HG03045 (cell line): Measurements from ENCODE around the gene ERVW-1.
"Not testable (repeated sequence)": the region's sequence is repeated elsewhere in the genome, so short reads cannot be mapped to it uniquely, and the experiment has no call there.

Experiments
- ATAC-seq: cut with Tn5 transposase; IDR thresholded peaks from one replicate; pipeline ENCODE4 v1.9.1; 2021; ENCODE audit warnings: mild to moderate bottlenecking, moderate library complexity; ENCODE audit not compliant: unreplicated experiment

The ERVW-1 gene, protein sequence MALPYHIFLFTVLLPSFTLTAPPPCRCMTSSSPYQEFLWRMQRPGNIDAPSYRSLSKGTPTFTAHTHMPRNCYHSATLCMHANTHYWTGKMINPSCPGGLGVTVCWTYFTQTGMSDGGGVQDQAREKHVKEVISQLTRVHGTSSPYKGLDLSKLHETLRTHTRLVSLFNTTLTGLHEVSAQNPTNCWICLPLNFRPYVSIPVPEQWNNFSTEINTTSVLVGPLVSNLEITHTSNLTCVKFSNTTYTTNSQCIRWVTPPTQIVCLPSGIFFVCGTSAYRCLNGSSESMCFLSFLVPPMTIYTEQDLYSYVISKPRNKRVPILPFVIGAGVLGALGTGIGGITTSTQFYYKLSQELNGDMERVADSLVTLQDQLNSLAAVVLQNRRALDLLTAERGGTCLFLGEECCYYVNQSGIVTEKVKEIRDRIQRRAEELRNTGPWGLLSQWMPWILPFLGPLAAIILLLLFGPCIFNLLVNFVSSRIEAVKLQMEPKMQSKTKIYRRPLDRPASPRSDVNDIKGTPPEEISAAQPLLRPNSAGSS

DNA sequence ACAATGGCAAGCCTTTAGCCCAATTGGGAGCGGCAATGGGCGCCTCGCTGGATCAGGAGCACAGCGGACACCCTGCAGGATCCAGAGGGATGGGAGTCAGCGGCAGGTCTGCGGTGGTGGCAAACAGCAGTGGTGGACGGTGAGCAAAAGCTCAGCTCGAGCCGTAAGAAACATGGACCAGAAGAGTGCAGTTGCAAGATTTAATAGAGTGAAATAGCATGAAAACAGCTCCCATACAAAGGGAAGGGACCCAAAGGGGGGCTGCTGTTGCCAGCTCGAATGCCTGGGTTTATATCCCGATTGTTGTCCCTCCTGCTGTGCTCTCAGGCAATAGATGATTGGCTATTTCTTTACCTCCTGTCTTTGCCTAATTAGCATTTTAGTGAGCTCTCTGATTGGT is at the start of gene ERVW-1:
Gene ERVW-1, minus strand, starts transcription at position 266 of the 400 bp plus-strand sequence. CDS start 7,565 bp downstream, outside the sequence.
- not testable (repeated sequence) for ATAC-seq

DNA sequence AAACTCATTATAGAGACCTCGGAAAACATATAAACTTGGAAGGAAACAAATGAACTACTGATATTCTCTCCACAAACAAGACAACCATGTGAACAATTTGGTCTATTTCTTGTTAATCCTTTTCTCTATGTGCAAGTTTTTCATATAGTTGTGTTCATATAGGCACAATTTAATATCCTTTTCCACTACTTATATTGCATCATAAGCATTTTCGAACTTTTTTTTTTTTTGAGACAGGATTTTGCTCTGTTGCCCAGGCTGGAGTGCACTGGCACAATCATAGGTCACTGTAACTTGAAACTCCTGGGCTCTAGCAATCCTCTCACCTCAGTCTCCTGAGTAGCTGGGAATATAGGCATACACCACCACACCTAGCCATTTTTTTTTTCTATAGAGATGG is 45.4 kb upstream of the ERVW-1 start:
- ATAC-seq: no peak

DNA sequence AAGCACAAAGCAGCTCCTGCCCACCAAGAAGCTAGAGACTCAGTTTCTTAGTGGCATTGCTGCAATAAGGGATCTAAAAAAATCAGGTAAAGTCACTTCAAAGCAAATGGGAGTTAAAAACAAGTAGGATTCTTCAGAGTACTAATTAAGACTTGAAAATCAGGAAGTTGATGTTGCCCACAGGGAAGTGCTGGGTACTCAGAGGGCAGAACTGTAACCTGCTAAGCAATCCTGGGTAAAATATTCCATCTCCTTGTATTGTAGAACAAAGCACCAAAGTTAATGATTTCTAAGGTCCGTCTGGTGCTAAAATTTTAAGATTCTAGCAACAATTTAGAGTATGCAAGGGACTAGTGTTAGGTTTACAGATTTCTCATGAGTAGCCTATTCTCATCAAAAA is 42.3 kb upstream of the ERVW-1 start:
- ATAC-seq: no peak

DNA sequence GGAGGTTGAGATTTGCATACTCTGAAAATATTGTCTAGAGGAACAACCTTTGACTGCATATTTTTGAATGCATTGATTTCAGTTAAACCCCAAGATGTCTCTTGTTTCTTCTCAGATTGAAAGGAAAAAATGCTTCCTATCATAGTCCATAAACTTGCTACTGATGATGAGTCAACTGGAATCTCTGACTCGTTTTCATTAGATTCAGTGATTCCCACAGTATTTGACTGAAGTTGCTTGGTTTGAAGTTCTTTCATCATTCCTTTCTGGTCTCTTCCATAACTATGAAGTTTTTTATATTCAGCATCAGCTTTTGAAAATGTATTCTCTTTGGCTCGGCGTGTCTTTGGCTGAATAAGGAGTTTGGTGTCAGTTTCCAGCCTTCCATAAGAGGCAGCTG is 39.9 kb upstream of the ERVW-1 start:
- no peak for ATAC-seq

DNA sequence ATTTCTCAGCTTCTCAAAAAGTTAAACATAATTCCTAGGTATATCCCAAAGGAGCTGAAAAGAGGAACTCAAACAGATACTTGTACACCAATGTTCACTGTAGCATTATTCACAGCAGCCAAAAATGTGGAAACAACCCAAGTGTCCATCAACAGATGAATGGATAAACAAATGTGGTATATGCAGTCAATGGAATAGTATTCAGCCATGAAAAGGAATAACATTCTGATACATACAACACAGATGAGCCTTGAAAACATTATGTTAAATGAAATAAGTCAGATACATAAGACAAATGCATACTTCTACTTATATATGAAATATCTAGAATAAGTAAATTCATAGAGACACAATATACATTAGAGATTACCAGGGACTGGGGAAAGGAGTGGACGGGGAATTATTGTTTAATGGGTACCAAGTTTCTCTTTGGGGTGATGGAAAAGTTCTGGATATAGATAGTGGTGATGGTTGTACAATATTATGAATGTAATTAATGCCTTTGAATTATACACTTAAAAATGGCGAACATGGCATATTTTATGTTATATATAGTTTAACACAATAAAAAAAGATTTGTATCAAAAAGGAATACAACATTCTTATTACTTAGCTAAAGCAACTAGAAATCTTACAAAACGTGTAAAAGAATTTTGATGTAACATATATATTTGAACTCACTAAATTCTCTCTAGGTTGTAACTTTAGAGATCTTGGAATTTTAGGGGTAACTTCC is 35.6 kb upstream of the ERVW-1 start:
- no peak for ATAC-seq

DNA sequence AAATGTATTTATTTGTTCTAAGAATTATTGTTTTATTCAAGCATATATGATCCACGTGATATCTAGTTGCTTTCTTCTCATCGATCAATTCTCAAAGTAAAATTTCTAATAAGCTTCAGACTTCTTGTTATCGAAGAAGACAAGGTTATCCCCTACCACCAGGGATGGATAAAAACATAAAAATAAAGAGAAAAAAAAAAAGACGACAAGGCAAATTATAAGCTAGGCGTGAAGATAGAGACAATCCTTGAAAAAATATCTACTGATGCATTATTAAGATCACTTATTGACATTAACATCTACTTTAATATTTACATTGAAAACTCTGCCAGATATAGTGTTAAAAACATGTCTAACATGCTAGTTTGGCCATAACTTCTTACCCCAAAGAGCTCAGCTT is 31.2 kb upstream of the ERVW-1 start:
- ATAC-seq: no peak

DNA sequence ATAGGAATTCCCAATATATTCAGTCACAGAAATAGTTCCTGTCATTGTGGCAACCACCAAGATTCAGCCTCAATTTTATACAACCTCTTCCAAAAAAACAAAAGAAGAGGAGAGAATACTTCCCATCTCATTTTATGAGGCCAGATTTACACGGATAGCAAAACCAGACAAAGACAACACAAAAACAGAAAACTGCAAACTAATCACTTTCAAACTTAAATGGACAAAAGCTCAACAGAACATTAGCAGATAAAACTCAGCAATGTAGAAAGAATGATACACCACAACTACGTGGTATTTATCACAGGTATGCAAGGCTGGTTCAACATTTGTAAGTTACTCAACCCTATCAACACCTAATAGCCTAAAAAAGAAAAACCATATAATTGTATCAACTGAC is 28.6 kb upstream of the ERVW-1 start:
- no peak for ATAC-seq

DNA sequence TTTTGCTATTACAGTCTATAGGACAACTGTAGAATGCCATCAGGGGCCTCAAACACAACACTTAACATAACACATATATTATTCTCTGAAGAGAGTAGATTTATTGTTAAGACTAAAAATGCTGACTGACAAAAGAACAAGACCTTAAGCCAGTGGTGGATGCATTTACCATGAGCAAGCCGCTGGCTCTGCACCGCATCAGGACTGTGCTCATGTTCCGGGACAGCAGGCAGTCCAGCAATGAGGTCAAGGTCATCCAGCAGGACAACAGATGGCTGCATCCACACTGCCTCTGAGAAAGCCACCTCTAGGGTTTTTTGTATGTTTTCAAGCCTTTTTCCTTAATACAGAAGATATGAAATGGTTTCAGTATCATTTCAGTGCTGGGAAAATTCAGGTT is 26.8 kb upstream of the ERVW-1 start:
- no peak for ATAC-seq

DNA sequence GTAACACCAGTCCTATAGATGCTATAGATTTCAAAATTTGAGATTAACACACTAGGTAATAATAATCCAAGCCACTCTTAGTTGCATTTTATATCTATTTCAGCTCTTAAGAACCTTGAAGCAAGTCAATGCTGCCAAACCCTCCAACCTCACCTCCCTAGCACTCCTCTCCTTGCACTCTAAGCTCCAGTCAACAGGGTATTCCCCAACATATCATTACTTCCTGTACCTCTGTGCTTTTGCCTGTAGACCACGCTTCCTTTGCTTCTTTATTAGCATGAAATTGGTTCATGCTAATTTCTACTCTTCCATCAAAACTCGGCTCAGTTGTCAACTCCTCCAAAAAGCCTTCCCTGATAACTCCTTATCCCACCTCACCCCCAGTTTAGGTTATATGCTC is 26.0 kb upstream of the ERVW-1 start:
- ATAC-seq: no peak

DNA sequence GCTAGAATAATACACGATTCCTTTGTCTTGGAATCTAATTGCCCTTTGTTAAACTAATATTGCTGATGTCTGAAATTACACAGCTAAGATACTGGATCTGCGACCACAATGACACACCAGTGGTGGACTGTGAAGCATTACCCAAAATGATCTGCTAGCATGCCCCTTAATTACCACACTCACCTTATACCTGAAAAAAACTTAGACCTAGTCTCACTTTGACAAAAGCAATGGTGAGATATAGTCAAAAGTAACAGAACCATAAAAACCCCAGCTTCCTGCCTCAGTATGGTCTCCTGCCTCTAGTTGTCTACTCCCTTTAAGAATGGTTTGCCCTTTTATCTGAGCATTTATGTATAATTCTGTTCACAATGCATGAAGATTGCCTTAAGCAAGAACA is 20.8 kb upstream of the ERVW-1 start:
- no peak for ATAC-seq

DNA sequence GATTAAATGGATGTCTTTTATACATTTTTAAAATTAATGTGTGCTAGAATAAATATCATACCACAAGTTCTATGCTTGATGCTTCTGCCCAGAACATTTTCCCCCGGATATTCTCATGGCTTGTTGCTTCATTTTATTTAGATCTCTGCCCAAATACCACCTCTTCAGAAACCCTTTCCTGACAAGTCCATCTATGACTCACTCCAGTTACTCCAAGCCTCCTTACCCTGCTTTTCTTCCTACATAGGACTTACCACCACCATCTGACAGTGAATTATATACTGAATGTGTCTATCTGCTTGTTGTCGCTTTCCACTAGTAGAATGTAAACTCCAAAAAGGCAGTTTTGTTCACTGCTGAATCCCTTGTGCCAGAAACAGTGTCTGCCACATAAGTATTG is 19.1 kb upstream of the ERVW-1 start:
- no peak for ATAC-seq

DNA sequence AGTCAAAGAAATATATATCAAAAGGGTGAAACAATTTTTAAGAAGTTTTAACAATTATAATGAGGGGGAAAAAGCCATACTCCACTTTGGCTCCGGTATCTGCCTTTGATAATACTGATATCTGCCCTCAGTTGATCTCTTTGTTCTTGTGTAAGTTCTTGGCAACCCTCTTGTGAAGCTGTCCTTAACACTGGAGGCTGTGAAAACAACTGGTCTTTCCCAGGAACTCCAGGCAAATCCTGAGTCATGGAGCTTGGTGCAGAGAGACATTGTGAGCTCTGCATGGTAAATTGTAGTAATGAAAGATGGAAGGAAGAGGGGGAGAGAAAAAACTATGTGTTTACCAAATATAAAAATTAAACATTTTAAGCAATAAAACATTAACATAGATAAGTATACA is 11.9 kb upstream of the ERVW-1 start:
- ATAC-seq: no peak

DNA sequence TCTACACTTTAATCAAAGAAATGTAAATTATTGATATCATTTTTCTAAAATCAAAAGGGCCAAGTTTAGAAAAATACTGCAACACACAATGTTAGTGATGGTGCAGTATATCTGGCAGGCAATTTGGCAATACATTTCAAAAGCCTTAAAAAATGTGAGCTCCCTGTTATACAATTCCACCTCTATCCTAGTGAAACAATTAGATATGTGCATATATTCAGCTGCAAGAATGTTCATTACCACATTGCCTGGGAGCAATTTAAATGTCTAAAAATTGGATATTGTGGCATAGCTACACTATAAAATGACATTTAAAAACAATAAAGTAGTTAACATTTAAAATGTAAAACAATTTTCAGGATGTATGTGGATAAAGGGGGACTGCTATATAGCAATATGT is 10.1 kb upstream of the ERVW-1 start:
- no peak for ATAC-seq

DNA sequence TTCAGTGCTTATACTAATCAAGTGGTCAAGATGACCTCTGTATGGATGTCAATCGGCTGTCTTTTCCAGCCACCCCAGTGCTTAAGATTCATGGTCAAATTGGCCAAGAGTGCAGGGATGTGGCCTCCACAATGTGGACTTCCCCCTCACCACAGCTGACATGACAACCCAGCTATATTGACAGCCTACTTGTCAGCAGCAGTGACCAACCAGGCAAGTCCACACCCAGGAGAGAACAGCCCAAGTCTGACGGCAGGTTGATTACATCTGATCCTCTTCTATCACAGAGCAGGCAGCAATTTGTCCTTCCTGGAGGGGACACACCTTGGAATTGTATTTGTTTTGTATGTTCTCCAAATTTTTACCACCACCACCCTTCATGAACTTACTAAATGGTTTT is 8.2 kb upstream of the ERVW-1 start:
- no peak for ATAC-seq

DNA sequence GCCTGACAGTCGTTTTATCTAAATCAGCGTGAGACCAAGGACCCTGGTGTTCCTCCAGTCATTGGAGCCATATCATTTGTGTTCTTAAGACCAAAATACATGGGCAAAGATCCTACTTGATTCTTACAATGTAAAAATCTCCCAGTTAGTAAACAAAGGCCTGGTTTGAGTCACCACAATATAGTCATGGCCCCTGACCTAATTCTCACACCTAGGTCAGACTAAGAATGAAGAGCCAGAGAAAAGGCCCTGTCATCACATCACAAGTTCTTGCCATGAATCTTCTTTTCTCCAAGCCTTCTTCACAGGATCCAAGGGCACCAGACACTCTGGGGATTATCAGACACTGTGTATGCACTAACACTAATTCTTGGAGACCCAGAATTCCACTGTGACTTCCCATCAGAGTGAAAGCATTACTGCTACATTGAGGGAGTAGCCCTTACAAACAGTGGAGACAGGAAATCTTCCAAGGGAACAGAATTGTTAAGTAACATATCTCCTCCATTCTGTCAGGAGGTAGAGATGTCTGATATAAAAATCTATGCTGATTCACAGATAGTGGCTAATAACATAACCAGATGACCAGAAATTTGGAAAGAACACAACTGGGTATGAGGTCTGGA is 7.6 kb upstream of the ERVW-1 start:
- no peak for ATAC-seq

DNA sequence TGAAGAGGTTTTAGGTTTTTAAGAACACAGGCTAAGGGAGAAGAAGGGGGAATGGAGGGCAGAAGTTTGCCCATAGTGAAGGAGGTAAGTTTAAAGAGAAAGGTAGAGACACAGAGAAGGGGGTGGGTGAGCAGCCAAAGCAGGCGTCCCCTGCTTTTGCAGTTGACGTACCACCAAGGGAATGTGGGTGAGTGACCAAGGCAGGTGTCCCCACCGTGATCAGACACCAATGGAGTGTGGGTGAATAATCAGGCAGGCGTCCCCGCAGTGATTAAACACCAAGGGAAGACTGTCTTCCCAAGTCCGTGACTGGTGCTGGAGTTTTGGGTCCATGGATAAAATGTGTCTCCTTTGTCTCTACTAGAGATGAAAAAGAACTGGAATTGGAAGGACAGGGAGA is 6.5 kb upstream of the ERVW-1 start:
- not testable (repeated sequence) for ATAC-seq

DNA sequence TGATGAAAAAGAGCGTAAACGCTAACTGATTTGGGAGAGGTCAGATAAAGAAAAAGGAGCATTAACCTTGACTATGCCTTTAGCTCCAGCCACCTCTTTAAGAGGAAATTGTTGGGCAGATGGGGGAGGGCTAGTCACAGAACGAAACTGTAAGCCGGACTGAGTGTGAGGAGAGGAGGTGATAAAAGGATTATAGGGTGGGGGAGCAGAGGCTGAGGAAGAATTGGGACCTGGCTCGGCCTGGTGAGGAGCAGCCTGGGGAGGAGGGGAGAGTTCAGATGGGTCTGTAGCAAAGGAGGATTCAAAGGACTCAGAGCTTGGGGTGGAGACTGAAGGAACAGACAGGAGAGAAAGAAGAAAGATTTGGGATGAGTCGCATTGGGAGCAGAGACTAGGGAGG is 5.9 kb upstream of the ERVW-1 start:
- ATAC-seq: not testable (repeated sequence)

DNA sequence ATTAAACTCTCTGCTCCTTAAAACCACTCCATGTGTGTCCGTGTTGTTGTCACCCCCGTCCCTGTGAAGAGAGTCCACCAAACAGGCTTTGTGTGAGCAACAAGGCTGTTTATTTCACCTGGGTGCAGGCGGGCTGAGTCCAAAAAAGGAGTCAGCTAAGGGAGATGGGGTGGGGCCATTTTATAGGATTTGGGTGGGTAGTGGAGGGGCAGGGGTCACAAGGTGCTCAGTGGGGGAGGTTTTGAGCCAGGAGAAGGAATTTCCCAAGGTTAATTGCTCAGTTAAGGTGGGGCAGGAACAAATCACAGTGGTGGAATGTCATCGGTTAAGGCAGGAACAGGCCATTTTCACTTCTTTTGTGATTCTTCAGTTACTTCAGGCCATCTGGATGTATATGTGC is 1.4 kb upstream of the ERVW-1 start:
- ATAC-seq: not testable (repeated sequence)

DNA sequence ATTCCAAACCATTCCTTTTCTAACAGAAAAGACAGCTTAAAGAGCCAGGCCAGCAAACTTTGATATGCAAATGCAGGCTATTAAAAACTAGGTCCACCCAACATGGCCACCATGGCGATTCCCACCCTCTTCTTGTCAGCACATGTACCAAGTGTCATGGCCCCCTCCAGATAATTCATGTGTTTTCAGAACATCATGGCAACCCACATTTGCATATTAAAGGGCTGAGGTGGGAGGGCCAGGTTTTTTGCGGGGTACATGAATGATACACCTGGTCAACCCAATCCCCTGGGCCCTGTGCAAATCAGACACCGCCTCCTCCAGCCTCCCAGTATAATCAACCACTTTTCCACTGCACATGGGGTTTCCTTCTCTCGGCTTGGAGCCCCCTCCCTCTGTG is 965 bp upstream of the ERVW-1 start:
- no peak for ATAC-seq

DNA sequence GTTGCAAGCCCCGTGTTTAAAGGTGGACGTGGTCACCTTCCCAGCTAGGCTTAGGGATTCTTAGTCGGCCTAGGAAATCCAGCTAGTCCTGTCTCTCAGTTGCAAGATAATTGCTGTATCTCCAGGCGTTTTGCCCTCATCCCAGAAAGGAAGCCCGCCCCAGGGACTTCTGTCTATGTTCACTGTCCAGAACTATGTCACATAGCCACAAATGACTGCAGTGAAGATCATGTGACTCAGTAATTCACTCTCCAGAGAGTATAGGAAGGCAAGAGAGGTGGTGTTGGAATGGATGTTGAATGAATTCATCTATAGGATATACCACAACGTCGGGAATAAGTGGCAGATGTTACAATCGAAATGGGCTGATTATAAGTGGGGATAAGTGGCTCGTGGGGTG is 349 bp upstream of the ERVW-1 start:
- no peak for ATAC-seq

DNA sequence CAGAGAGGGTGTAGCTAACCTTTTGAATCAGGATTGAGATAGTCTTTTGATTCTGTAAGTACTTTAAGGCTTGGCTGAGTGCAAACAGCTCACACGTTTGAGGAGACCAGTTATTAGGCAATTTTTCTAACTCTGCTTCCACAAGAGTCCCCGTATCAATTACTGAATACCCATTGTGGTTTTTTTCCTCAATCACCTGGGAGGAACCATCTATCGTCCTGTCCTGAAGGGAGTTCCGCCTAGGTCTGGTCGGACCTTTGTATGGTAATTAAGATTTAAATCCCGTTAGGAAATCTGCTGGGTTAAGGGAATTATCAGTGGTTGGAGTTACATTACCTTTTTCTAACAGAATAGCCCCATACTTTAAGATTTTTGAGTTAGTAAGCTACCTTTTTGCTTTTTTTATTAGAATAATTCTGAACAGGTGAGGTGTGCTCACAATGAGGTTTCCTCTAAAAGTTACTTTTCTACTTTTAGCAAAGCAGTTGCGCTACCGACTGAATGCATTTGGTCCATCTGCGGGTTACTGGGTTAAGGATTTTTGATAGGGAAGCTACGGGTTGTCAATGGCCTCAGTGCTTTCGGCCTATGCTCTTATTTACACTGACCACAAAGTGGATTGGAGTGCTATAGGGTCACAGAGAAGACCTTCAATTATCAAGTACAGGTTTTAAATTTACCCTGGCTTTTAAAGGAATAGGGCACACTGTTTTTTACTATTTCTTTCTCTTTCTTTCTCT is 1.7 kb downstream of the ERVW-1 start:
- not testable (repeated sequence) for ATAC-seq
